Measurements from ENCODE around the gene MYRF. TPM values are rescaled to one million over a fixed set of nuclear protein-coding genes. Genes with fewer than 3 reads are reported as not detected.

MYRF gene
- total RNA-seq, 1 experiment from 2014 or later: 3.1 TPM

DNA sequence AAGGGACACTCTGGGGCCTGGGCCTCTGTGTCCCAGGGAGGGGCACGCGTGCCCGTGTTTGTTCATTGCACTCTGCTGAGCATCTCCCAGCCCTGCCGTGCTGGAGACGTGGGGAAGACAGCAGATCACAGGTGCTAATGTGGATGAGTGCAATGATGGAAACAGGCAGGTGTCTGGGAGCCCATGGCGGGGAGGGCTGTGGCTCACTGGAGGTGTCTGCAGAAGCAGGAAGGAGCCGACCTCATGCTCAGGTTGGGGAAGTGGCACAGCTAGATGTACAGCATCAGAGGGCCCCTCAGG lies 32.0 kb downstream of the MYRF start:
- Histone ChIP-seq H3K4me1 (replicated peaks) (peaks cover 4% of the 10 kb centered on the region), H3K27me3 (replicated peaks) (no peaks in the 10 kb centered on the region), H3K4me3 (no peak overlapping the region), H3K27ac (no peak overlapping the region), H3K9me3 (replicated peaks) (no peaks in the 10 kb centered on the region), H3K36me3 (peaks cover 75% of the 10 kb centered on the region)
- no peak for DNase-seq (ENCODE audit: low read depth in 1 of 2, low spot score in 2 of 2)

DNA sequence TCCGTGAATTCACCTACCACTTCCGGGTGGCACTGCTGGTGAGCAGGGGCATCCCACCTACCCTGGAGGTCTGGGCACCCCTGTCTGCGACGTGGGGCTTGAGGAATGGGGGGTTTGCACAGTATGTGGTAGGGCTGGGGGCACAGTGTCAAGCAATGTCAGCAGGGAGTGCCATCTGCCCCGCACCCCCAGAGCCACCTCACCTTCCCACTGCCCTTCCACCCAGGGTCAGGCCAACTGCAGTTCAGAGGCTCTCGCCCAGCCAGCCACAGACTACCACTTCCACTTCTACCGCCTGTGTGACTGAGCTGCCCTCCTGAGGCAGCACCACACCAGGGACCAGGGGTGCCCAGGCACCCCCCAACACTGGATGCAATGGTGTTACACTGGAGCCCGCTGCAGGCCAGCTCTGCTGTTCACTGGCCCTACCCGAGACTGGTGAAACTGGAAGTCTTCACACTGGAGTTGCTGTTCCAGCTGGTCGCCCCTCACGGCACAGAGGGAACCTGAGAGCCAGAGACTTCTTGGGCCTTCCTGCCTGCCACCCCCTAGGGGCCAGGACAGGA lies 33.5 kb downstream of the MYRF start:
- peaks cover 87% of the 10 kb centered on the region for H3K36me3 ChIP-seq
- no peak for DNase-seq (ENCODE audit: low read depth in 1 of 2, low spot score in 2 of 2)
- no peaks in the 10 kb centered on the region for H3K9me3 ChIP-seq (replicated peaks)
- no peak overlapping the region for H3K27ac ChIP-seq
- no peak overlapping the region for H3K4me3 ChIP-seq
- peaks cover 4% of the 10 kb centered on the region for H3K4me1 ChIP-seq (replicated peaks)
- no peaks in the 10 kb centered on the region for H3K27me3 ChIP-seq (replicated peaks)

DNA sequence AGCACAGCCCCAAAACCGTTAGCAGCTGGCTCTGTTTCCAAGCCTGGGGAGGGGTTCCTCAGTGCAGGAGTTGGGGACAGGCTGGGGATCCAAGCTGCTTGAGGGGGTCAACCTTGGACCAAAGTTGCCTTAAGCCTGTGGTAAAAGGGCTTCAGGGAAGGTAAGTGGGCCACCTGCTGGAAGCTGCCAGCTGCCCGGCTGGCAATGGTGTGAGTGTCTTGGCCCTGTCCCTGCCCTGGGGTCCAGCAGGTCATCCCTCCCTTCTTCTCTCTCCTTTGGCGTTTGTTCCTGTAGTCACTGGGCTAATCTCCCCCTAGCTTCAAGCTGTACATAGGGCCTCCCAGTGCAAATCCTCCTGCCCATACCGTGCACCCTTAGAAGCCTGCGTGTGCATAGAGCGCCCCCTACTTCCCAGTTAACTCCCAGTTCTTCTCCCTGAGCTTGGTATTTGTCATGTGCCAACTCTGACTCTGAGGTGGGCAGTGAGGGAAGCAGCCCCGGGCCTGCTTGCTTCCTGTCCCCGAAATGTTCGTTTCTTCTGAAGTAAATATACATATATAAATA lies 35.6 kb downstream of the MYRF start:
- peaks cover 11% of the 10 kb centered on the region for H3K4me1 ChIP-seq (replicated peaks)
- peaks cover 78% of the 10 kb centered on the region for H3K36me3 ChIP-seq
- H3K27ac ChIP-seq: no peak overlapping the region
- no peaks in the 10 kb centered on the region for H3K9me3 ChIP-seq (replicated peaks)
- no peak overlapping the region for H3K4me3 ChIP-seq
- peak in 1 of 2 experiments; percentile 63 for DNase-seq (ENCODE audit: low read depth in 1 of 2, low spot score in 2 of 2)
- H3K27me3 ChIP-seq (replicated peaks): no peaks in the 10 kb centered on the region

DNA sequence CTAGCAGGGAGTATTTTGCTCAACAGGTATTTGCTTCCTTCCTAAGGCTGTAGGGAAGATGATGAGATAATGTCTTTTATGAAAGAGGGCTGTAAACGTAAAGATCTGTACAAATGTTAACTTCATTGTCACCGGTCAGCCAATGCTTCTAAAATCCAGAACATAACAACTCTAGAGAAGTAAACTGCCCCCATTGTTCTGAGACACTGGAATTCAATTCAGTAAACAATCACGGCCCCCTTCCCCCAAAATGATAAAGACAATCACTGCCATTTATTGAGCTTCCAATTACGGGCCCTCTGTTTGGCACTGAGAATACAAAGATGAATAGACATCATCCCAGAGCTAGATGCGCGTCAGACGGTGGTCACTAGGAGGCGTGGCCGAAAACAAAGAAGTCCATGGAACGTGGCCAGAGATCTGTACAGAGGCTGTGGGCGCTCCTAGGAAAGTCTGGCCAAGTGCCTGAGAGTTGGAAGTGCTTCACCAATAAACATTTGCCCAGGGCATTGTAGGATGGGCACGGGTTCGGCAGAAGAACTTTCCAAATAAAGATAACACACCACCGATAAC lies 39.4 kb downstream of the MYRF start:
- Histone ChIP-seq H3K4me1 (replicated peaks) (peaks cover 12% of the 10 kb centered on the region), H3K27ac (peak overlapping the region; percentile 97), H3K36me3 (peaks cover 78% of the 10 kb centered on the region), H3K9me3 (replicated peaks) (no peaks in the 10 kb centered on the region), H3K4me3 (peak overlapping the region; percentile 72), H3K27me3 (replicated peaks) (no peaks in the 10 kb centered on the region)
- peak; percentile 94 to 96 for DNase-seq (ENCODE audit: low read depth in 1 of 2, low spot score in 2 of 2)

DNA sequence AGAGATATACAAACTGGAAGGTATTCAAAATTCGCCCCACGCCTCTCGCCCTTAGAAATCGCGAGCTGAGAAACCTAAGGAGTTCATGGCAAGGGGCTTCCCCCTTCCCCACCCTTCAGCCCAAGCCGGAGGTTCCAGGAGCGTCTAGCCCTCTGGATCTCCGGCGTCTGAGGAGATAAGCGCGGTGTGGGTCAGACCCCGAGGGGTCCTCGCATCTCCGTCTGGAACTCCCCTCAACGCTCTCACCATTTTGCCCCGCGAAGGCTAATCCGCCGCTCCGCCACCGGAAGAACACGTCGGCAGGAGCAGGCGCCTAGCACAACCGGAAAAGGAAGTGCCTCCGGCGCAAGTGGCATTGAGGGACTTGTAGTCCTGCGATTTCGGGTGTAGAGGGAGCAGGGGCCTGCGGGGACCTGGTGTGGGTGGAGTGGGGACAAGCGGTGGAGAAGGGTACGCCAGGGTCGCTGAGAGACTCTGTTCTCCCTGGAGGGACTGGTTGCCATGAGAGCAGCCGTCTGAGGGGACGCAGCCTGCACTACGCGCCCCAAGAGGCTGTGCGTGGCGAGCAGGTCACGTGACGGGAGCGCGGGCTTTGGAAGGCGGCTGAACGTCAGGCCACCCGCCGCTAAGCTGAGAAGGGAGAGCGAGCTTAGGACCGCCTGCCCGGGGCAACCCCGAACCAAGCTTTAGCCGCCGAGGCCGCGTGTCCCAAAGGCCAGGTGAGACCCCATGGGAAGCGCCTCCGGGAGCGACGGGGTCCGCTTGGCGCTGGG lies 40.1 kb downstream of the MYRF start, which contains the start of the genes FEN1 and TMEM258:
Gene FEN1, plus strand, starts transcription at position 602 of the 773 bp plus-strand sequence. CDS start 2,451 bp downstream, outside the sequence.
Gene TMEM258, minus strand, starts transcription at position 290 of the 773 bp plus-strand sequence. Its CDS starts 41 bp downstream, at position 249.
- peaks cover 18% of the 10 kb centered on the region for H3K4me1 ChIP-seq (replicated peaks)
- peak within 1 kb of the TSS; percentile 97 for H3K27ac ChIP-seq
- peaks cover 78% of the 10 kb centered on the region for H3K36me3 ChIP-seq
- H3K4me3 ChIP-seq: peak within 1 kb of the TSS; percentile 72
- no peaks in the 10 kb centered on the region for H3K27me3 ChIP-seq (replicated peaks)
- DNase-seq (ENCODE audit: low read depth in 1 of 2, low spot score in 2 of 2): peak; percentile 96 to 100
- H3K9me3 ChIP-seq (replicated peaks): no peaks in the 10 kb centered on the region

DNA sequence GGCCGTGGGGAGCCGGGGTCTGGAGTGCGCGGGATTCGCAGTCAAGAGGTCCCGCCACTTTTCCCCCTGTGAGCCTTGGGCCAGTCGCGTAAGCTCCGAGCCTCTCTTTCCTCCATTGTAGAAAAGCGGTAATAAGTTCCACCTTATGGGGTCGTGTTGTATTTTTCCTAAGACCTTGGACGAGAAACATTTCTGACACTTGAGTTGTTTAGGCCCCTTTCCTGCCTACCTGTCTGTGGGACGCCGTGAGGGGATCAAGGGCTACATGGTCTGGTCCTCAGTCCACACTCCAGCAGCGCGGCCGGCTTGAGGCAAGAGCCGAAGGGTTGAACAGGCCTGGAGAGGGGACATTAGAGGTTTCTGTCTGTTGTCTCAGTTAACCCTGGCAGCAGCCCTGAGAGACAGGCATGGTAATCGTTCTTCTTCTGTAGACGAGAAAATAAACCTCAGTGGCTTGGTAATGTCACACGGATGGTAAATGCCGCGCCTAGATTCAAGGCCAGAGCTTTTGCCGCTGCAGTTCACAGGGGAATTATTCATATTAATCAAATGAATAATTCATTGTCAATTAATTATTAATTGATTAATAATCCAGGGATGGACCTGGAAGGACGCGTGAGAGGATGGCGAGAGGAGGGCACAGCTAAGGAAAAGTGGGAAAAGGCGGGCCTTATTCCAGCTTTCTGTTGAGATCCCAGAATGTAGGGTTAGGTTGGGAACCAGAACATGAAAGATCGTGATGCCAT lies 40.8 kb downstream of the MYRF start:
- Histone ChIP-seq H3K36me3 (peaks cover 78% of the 10 kb centered on the region), H3K4me3 (peak overlapping the region; percentile 72), H3K4me1 (replicated peaks) (peaks cover 21% of the 10 kb centered on the region), H3K9me3 (replicated peaks) (no peaks in the 10 kb centered on the region), H3K27ac (peak overlapping the region; percentile 97), H3K27me3 (replicated peaks) (no peaks in the 10 kb centered on the region)
- peak in 1 of 2 experiments; percentile 25 for DNase-seq (ENCODE audit: low read depth in 1 of 2, low spot score in 2 of 2)

DNA sequence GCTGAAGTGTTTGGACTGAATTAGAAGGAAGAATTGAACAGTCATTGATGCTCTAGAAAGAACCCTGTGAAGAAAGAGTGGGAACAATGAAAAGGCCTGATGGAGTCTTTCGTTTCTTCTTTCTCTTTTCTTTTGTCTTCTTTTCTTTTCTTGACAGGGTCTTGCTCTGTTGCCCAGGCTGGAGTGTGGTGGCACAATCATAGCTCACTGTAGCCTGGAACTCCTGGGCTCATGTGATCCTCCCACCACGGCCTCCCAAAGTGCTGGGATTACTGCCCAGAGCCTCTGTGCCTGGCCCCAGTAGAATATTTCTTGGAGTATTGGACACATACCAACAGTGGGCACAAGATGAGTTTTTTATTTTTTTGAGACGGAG lies 41.4 kb downstream of the MYRF start:
- Histone ChIP-seq H3K36me3 (peaks cover 78% of the 10 kb centered on the region), H3K4me3 (peak overlapping the region; percentile 72), H3K4me1 (replicated peaks) (peaks cover 21% of the 10 kb centered on the region), H3K9me3 (replicated peaks) (no peaks in the 10 kb centered on the region), H3K27ac (peak overlapping the region; percentile 97), H3K27me3 (replicated peaks) (no peaks in the 10 kb centered on the region)
- no peak for DNase-seq (ENCODE audit: low read depth in 1 of 2, low spot score in 2 of 2)

DNA sequence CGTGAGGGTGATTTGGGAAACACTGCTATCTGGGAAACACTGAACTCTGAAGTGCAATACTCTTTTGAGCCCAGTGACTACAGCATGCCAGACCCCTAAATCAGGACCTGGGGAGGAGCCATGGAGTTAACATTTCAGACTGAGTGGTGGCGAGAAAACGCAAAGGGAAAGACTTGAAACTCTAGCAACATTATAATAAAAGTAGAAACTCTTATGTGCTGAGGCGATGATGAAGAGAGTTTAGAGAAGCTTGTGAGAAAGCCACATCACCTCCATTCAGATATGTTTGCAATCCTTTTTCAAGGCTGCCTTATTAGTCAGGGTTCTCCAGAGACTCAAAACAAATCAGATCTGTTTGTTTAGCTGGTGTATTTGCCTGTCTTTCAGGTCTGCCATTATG lies 42.1 kb downstream of the MYRF start:
- Histone ChIP-seq H3K4me1 (replicated peaks) (peaks cover 21% of the 10 kb centered on the region), H3K27me3 (replicated peaks) (no peaks in the 10 kb centered on the region), H3K27ac (no peak overlapping the region), H3K4me3 (no peak overlapping the region), H3K9me3 (replicated peaks) (no peaks in the 10 kb centered on the region), H3K36me3 (peaks cover 76% of the 10 kb centered on the region)
- DNase-seq (ENCODE audit: low read depth in 1 of 2, low spot score in 2 of 2): no peak

DNA sequence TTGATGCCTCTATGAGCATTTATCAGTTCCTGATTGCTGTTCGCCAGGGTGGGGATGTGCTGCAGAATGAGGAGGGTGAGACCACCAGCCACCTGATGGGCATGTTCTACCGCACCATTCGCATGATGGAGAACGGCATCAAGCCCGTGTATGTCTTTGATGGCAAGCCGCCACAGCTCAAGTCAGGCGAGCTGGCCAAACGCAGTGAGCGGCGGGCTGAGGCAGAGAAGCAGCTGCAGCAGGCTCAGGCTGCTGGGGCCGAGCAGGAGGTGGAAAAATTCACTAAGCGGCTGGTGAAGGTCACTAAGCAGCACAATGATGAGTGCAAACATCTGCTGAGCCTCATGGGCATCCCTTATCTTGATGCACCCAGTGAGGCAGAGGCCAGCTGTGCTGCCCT lies 43.0 kb downstream of the MYRF start:
- Histone ChIP-seq H3K4me1 (replicated peaks) (peaks cover 25% of the 10 kb centered on the region), H3K9me3 (replicated peaks) (no peaks in the 10 kb centered on the region), H3K36me3 (peaks cover 76% of the 10 kb centered on the region), H3K4me3 (no peak overlapping the region), H3K27me3 (replicated peaks) (no peaks in the 10 kb centered on the region), H3K27ac (no peak overlapping the region)
- no peak for DNase-seq (ENCODE audit: low read depth in 1 of 2, low spot score in 2 of 2)

DNA sequence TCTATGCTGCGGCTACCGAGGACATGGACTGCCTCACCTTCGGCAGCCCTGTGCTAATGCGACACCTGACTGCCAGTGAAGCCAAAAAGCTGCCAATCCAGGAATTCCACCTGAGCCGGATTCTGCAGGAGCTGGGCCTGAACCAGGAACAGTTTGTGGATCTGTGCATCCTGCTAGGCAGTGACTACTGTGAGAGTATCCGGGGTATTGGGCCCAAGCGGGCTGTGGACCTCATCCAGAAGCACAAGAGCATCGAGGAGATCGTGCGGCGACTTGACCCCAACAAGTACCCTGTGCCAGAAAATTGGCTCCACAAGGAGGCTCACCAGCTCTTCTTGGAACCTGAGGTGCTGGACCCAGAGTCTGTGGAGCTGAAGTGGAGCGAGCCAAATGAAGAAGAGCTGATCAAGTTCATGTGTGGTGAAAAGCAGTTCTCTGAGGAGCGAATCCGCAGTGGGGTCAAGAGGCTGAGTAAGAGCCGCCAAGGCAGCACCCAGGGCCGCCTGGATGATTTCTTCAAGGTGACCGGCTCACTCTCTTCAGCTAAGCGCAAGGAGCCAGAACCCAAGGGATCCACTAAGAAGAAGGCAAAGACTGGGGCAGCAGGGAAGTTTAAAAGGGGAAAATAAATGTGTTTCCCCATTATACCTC lies 43.6 kb downstream of the MYRF start:
- no peak overlapping the region for H3K4me3 ChIP-seq
- peaks cover 27% of the 10 kb centered on the region for H3K4me1 ChIP-seq (replicated peaks)
- H3K27ac ChIP-seq: no peak overlapping the region
- no peaks in the 10 kb centered on the region for H3K9me3 ChIP-seq (replicated peaks)
- H3K27me3 ChIP-seq (replicated peaks): no peaks in the 10 kb centered on the region
- DNase-seq (ENCODE audit: low read depth in 1 of 2, low spot score in 2 of 2): no peak
- H3K36me3 ChIP-seq: peaks cover 78% of the 10 kb centered on the region

DNA sequence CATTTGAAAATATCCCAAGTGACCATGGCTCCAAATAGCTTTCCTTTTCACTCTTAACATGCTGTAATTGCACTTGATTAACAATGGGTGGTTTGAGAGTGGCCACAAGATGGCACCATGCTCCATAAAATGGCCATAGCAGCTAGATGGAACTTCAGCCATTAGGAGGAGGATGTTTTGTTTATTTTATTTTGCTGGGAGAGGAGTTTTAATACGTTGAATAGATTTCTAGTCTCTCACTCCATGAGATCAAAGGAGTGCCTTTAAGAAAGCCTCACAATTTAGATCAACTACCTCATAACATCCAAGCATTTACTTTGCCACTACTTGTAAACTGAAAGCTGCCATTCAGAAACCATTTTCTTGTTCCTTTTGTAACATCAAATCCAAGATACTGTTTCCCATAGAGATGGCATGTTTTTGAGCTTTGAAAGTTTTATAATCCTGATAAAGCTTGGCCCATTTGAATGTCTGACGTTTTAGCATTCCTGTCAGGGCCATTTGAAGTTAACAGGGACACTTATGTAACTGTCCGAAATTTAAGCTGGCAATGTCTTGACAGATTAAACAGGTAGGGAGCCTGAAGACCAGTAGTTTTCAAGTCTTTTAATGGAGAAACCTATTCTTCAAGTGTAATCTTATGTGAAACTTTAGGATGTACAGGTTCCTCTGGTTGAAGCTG lies 45.0 kb downstream of the MYRF start:
- Histone ChIP-seq H3K27me3 (replicated peaks) (no peaks in the 10 kb centered on the region), H3K4me3 (no peak overlapping the region), H3K27ac (no peak overlapping the region), H3K9me3 (replicated peaks) (no peaks in the 10 kb centered on the region), H3K36me3 (peaks cover 92% of the 10 kb centered on the region), H3K4me1 (replicated peaks) (peaks cover 21% of the 10 kb centered on the region)
- DNase-seq (ENCODE audit: low read depth in 1 of 2, low spot score in 2 of 2): peak; percentile 83 to 84

DNA sequence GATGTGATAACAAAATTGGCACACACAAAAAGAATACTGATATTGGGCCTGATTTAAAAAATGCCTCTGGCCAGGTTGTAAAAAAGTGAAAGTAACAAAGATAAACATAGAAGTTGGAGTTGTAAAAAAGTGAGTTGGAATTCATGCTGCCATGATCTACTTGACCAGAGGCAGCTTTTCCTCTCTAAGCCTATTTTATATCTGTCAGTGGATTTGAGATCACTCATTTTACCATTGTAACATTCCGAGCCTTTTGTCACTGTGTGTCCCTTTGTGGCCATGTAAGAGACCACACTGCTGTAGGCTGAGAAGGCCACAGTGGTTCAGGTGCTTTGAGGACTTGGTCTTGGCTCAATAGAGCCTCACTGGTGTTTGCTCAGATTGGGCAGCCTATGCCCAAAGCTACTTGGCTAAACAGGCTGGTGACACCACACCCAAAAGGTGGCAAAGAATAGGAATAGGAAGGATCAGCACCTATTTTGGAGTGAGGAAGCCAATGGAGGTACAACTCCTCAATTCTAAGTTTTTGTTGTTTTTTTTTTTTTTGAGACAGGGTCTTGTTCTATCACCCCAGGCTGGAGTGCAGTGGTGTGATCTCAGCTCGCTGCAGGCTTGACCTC lies 47.3 kb downstream of the MYRF start:
- peaks cover 96% of the 10 kb centered on the region for H3K36me3 ChIP-seq
- H3K27me3 ChIP-seq (replicated peaks): no peaks in the 10 kb centered on the region
- H3K27ac ChIP-seq: no peak overlapping the region
- peaks cover 15% of the 10 kb centered on the region for H3K4me1 ChIP-seq (replicated peaks)
- no peak for DNase-seq (ENCODE audit: low read depth in 1 of 2, low spot score in 2 of 2)
- H3K4me3 ChIP-seq: no peak overlapping the region
- no peaks in the 10 kb centered on the region for H3K9me3 ChIP-seq (replicated peaks)
